ENCODE data around the gene TTLL11. TPM values are rescaled to one million over a fixed set of nuclear protein-coding genes. Genes with fewer than 3 reads are reported as not detected.

The TTLL11 gene
- total and polyA plus RNA-seq, 2 of the 8 experiments (the other 6 are each of a cell fraction or from before 2014, with no cell fraction given) = 0.56 to 0.80 TPM

- H4K8ac ChIP-seq (ENCODE audit: extremely low read depth, insufficient read depth, low read length) = no peak overlapping the region
- no peak overlapping the region for H2BK120ac ChIP-seq (replicated peaks; ENCODE audit: low read depth, low read length)
- H3K27ac ChIP-seq (ENCODE audit: low read depth, low read length) = no peak overlapping the region
- no peak overlapping the region for H4K91ac ChIP-seq (replicated peaks; ENCODE audit: insufficient read length, low read length)
- no peak overlapping the region for H2AFZ ChIP-seq (ENCODE audit: low read length)
- FAIRE-seq (no peak), DNase-seq (ENCODE audit: low read depth in 1 of 2, low spot score in 2 of 2) (no peak)
- ChIA-PET CTCF (ENCODE audit: partially characterized antibody) (interaction anchor here (0.6 to 8.1 kb wide), 4 partner anchors 11 to 723 kb away, joined by 3 to 50 read pairs (median 7); no protein-coding TSS in a partner anchor), POLR2A (ENCODE audit: partially characterized antibody) (interaction anchor here (0.6 kb wide), 1 partner anchor 28 kb away, joined by 3 read pairs; no protein-coding TSS in a partner anchor)
- H3K56ac ChIP-seq (replicated peaks; ENCODE audit: insufficient read length, low read depth, low read length) = no peak overlapping the region
- H3K4me3 ChIP-seq (ENCODE audit: extremely low read depth in 1 of 4, insufficient read depth in 2 of 4, low read depth in 3 of 4, low read length in 4 of 4) = no peak overlapping the region
- peaks cover 0 to 10% (median 9%) of the 10 kb centered on the region in 4 experiments; a peak in 5 of 7 replicates for H3K27me3 ChIP-seq (replicated peaks in 1 of 4; ENCODE audit: control insufficient read depth in 3 of 4, extremely low read depth in 1 of 4, insufficient read depth in 3 of 4, low read length in 3 of 4)
- no peak overlapping the region for H3K14ac ChIP-seq (ENCODE audit: insufficient read length)
- H3K4ac ChIP-seq (replicated peaks; ENCODE audit: insufficient read length, low read depth, low read length) = no peak overlapping the region
- H2BK12ac ChIP-seq (ENCODE audit: low read depth, low read length) = no peak overlapping the region
- H3K4me2 ChIP-seq (ENCODE audit: insufficient read depth in 1 of 2, low read depth in 2 of 2, low read length in 2 of 2) = no peak overlapping the region
- no peak overlapping the region for H2BK15ac ChIP-seq (ENCODE audit: low read length)
- no peak overlapping the region for H2BK5ac ChIP-seq (ENCODE audit: low read depth, low read length)
- H4K5ac ChIP-seq (ENCODE audit: insufficient read length, low read depth, low read length) = no peak overlapping the region
- H2AK5ac ChIP-seq (ENCODE audit: low read depth, low read length) = peak overlapping the region; percentile 16; the same call in 1 of the 2 replicates
- H3K4me1 ChIP-seq (replicated peaks in 1 of 4; ENCODE audit: control insufficient read depth in 3 of 4, insufficient read depth in 4 of 4, low read length in 3 of 4) = peaks cover 0 to 5% (median 0%) of the 10 kb centered on the region in 4 experiments; a peak in 4 of 7 replicates
- no peaks in the 10 kb centered on the region for H4K20me1 ChIP-seq (replicated peaks in 1 of 2; ENCODE audit: control insufficient read depth in 1 of 2, insufficient read depth in 2 of 2, low read length in 2 of 2)
- no peak overlapping the region for H2BK20ac ChIP-seq (ENCODE audit: low read length)
- no peaks in the 10 kb centered on the region for H3K36me3 ChIP-seq (ENCODE audit: control insufficient read depth in 2 of 4, insufficient read depth in 4 of 4, low read length in 3 of 4)
- H3K79me1 ChIP-seq (ENCODE audit: low read depth, low read length) = no peaks in the 10 kb centered on the region
- H3K23me2 ChIP-seq (ENCODE audit: low read depth, low read length) = peaks cover 2% of the 10 kb centered on the region; the same call in 1 of the 2 replicates
- H3K9ac ChIP-seq (replicated peaks in 1 of 4; ENCODE audit: extremely low read depth in 1 of 4, low read depth in 3 of 4, low read length in 3 of 4) = no peak overlapping the region
- H3K9me3 ChIP-seq (ENCODE audit: insufficient read depth in 2 of 2, low read depth in 1 of 2, low read length in 1 of 2) = no peaks in the 10 kb centered on the region
- 85% methylated on average over 8 of the region's 8 CpGs; no CpG with 5 or more reads in 1 of the 2 experiments for WGBS, 2 experiments (ENCODE audit: extremely low coverage in 1 of 2, insufficient coverage in 1 of 2, insufficient read length in 1 of 2, insufficient replicate concordance in 2 of 2, low coverage in 1 of 2, low lambda C conversion rate in 2 of 2, missing lambda C conversion rate in 1 of 2)
- no peaks in the 10 kb centered on the region for H3K79me2 ChIP-seq (ENCODE audit: control insufficient read depth in 1 of 2, insufficient read depth in 2 of 2, low read length in 2 of 2)
- H3K18ac ChIP-seq (ENCODE audit: extremely low read depth, low read length) = no peak overlapping the region
- no peak overlapping the region for H3K23ac ChIP-seq (ENCODE audit: insufficient read length)
- TF ChIP-seq POU5F1 (IDR thresholded peaks at IDR 0.05; ENCODE audit: low read depth, low read length) = no peak
- TF ChIP-seq TEAD4 (IDR thresholded peaks at IDR 0.05; ENCODE audit: low read depth, low read length) = no peak
- no peak for TF ChIP-seq CTBP2 (IDR thresholded peaks at IDR 0.05; ENCODE audit: borderline replicate concordance, insufficient read depth, insufficient read length, low read length)
- no peak for TF ChIP-seq CBX8 (IDR thresholded peaks at IDR 0.05; ENCODE audit: borderline replicate concordance, low read depth, low read length)
- no peak for TF ChIP-seq CHD1 (IDR thresholded peaks at IDR 0.05; ENCODE audit: low read depth, low read length)
- no peak for TF ChIP-seq ZNF274 (IDR thresholded peaks at IDR 0.05; ENCODE audit: borderline replicate concordance, extremely low read depth, low read length)
- TF ChIP-seq SUZ12 (IDR thresholded peaks at IDR 0.05; ENCODE audit: low read length) = no peak
- TF ChIP-seq BRCA1 (IDR thresholded peaks at IDR 0.05; ENCODE audit: low read depth, low read length) = no peak
- no peak for TF ChIP-seq SP4 (IDR thresholded peaks at IDR 0.05; ENCODE audit: low read length)
- TF ChIP-seq RFX5 (IDR thresholded peaks at IDR 0.05; ENCODE audit: borderline replicate concordance, low read depth, low read length) = no peak
- TF ChIP-seq GABPA (IDR thresholded peaks at IDR 0.05; ENCODE audit: borderline replicate concordance, insufficient read depth, low read length) = no peak
- TF ChIP-seq KDM5A (IDR thresholded peaks at IDR 0.05; ENCODE audit: low read length) = no peak
Observed at GRCh38 chr9:122087406-122088200, 5.5 kb downstream of the TTLL11 start.

Measured in H1 (cell line).